Measurements from ENCODE around the gene ZNF579.

Gene ZNF579

GRCh38 chr19:55620410-55621204, 40.0 kb upstream of the ZNF579 start:
- no peak for ATAC-seq
- TF ChIP-seq ZC3H10 (CRISPR knock-in tag; IDR thresholded peaks at IDR 0.05) (no peak), TOX (CRISPR knock-in tag; IDR thresholded peaks at IDR 0.05; ENCODE audit: borderline replicate concordance) (no peak), RARB (CRISPR knock-in tag; IDR thresholded peaks at IDR 0.05) (no peak), ZNF70 (CRISPR knock-in tag; IDR thresholded peaks at IDR 0.05) (no peak), ZFP3 (CRISPR knock-in tag; IDR thresholded peaks at IDR 0.05) (no peak), ISL1 (CRISPR knock-in tag; IDR thresholded peaks at IDR 0.05) (no peak)
- TF ChIP-seq, protein P1, sequence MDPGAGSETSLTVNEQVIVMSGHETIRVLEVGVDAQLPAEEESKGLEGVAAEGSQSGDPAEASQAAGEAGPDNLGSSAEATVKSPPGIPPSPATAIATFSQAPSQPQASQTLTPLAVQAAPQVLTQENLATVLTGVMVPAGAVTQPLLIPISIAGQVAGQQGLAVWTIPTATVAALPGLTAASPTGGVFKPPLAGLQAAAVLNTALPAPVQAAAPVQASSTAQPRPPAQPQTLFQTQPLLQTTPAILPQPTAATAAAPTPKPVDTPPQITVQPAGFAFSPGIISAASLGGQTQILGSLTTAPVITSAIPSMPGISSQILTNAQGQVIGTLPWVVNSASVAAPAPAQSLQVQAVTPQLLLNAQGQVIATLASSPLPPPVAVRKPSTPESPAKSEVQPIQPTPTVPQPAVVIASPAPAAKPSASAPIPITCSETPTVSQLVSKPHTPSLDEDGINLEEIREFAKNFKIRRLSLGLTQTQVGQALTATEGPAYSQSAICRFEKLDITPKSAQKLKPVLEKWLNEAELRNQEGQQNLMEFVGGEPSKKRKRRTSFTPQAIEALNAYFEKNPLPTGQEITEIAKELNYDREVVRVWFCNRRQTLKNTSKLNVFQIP (CRISPR knock-in tag; IDR thresholded peaks at IDR 0.05; ENCODE audit: borderline replicate concordance, low read depth), result no peak
- TF ChIP-seq, protein P2, sequence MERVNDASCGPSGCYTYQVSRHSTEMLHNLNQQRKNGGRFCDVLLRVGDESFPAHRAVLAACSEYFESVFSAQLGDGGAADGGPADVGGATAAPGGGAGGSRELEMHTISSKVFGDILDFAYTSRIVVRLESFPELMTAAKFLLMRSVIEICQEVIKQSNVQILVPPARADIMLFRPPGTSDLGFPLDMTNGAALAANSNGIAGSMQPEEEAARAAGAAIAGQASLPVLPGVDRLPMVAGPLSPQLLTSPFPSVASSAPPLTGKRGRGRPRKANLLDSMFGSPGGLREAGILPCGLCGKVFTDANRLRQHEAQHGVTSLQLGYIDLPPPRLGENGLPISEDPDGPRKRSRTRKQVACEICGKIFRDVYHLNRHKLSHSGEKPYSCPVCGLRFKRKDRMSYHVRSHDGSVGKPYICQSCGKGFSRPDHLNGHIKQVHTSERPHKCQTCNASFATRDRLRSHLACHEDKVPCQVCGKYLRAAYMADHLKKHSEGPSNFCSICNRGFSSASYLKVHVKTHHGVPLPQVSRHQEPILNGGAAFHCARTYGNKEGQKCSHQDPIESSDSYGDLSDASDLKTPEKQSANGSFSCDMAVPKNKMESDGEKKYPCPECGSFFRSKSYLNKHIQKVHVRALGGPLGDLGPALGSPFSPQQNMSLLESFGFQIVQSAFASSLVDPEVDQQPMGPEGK (CRISPR knock-in tag; IDR thresholded peaks at IDR 0.05; ENCODE audit: borderline replicate concordance), result no peak
- TF ChIP-seq, protein P3, sequence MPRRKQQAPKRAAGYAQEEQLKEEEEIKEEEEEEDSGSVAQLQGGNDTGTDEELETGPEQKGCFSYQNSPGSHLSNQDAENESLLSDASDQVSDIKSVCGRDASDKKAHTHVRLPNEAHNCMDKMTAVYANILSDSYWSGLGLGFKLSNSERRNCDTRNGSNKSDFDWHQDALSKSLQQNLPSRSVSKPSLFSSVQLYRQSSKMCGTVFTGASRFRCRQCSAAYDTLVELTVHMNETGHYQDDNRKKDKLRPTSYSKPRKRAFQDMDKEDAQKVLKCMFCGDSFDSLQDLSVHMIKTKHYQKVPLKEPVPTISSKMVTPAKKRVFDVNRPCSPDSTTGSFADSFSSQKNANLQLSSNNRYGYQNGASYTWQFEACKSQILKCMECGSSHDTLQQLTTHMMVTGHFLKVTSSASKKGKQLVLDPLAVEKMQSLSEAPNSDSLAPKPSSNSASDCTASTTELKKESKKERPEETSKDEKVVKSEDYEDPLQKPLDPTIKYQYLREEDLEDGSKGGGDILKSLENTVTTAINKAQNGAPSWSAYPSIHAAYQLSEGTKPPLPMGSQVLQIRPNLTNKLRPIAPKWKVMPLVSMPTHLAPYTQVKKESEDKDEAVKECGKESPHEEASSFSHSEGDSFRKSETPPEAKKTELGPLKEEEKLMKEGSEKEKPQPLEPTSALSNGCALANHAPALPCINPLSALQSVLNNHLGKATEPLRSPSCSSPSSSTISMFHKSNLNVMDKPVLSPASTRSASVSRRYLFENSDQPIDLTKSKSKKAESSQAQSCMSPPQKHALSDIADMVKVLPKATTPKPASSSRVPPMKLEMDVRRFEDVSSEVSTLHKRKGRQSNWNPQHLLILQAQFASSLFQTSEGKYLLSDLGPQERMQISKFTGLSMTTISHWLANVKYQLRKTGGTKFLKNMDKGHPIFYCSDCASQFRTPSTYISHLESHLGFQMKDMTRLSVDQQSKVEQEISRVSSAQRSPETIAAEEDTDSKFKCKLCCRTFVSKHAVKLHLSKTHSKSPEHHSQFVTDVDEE (CRISPR knock-in tag; IDR thresholded peaks at IDR 0.05), result no peak

GRCh38 chr19:55619286-55619685, 38.6 kb upstream of the ZNF579 start:
- no peak for ATAC-seq
- TF ChIP-seq BACH2 (CRISPR knock-in tag; IDR thresholded peaks at IDR 0.05; ENCODE audit: borderline replicate concordance) (no peak), TOX (CRISPR knock-in tag; IDR thresholded peaks at IDR 0.05; ENCODE audit: borderline replicate concordance) (no peak), ISL1 (CRISPR knock-in tag; IDR thresholded peaks at IDR 0.05) (no peak), CSDC2 (CRISPR knock-in tag; IDR thresholded peaks at IDR 0.05) (no peak), ZC3H10 (CRISPR knock-in tag; IDR thresholded peaks at IDR 0.05) (no peak), ZNF70 (CRISPR knock-in tag; IDR thresholded peaks at IDR 0.05) (no peak), SNAI2 (CRISPR knock-in tag; IDR thresholded peaks at IDR 0.05) (no peak), GLIS3 (CRISPR knock-in tag; IDR thresholded peaks at IDR 0.05) (no peak), ZNF8 (CRISPR knock-in tag; IDR thresholded peaks at IDR 0.05) (no peak)
- TF ChIP-seq, protein P4, sequence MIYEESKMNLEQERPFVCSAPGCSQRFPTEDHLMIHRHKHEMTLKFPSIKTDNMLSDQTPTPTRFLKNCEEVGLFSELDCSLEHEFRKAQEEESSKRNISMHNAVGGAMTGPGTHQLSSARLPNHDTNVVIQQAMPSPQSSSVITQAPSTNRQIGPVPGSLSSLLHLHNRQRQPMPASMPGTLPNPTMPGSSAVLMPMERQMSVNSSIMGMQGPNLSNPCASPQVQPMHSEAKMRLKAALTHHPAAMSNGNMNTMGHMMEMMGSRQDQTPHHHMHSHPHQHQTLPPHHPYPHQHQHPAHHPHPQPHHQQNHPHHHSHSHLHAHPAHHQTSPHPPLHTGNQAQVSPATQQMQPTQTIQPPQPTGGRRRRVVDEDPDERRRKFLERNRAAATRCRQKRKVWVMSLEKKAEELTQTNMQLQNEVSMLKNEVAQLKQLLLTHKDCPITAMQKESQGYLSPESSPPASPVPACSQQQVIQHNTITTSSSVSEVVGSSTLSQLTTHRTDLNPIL (CRISPR knock-in tag; IDR thresholded peaks at IDR 0.05; ENCODE audit: low read depth), result no peak
- TF ChIP-seq, protein P1 (CRISPR knock-in tag; IDR thresholded peaks at IDR 0.05; ENCODE audit: borderline replicate concordance, low read depth), result no peak
- TF ChIP-seq, protein P3 (CRISPR knock-in tag; IDR thresholded peaks at IDR 0.05), result no peak

Measured in SK-N-SH treated with all-trans-retinoic acid at 6 μM for 48 hours (cell line).